HG03095 (cell line): Measurements from ENCODE around the gene NGEF.

ENCODE experiments used
- ATAC-seq: cut with Tn5 transposase; IDR thresholded peaks from one replicate; pipeline ENCODE4 v1.9.1; 2021; ENCODE audit warnings: moderate library complexity; ENCODE audit not compliant: unreplicated experiment

Gene NGEF

GRCh38 chr2:232874677-232875223, 138.3 kb downstream of the NGEF start:
- ATAC-seq: no peak

- ATAC-seq: no peak
Measured at GRCh38 chr2:232873909-232874641, 139.0 kb downstream of the NGEF start.

- ATAC-seq: no peak
Measured at GRCh38 chr2:232873292-232873908, 139.7 kb downstream of the NGEF start.

GRCh38 chr2:232872826-232873225, 140.2 kb downstream of the NGEF start:
- no peak for ATAC-seq

- ATAC-seq: no peak
Measured at GRCh38 chr2:232871835-232872736, 141.0 kb downstream of the NGEF start.

GRCh38 chr2:232871418-232871834, 141.6 kb downstream of the NGEF start:
- ATAC-seq: no peak

GRCh38 chr2:232870766-232871371, 142.2 kb downstream of the NGEF start:
- no peak for ATAC-seq

- ATAC-seq: no peak
Measured at GRCh38 chr2:232870018-232870765, 142.9 kb downstream of the NGEF start, which contains the start of gene SNORC. Gene SNORC (plus strand): TSS chr2:232870264. CDS start chr2:232870342, 78 bp downstream.

GRCh38 chr2:232869138-232870017, 143.7 kb downstream of the NGEF start:
- no peak for ATAC-seq

- no peak for ATAC-seq
Measured at GRCh38 chr2:232866104-232866503, 147.0 kb downstream of the NGEF start.

- no peak for ATAC-seq
Measured at GRCh38 chr2:232865165-232865564, 147.9 kb downstream of the NGEF start.

- no peak for ATAC-seq
Measured at GRCh38 chr2:232863996-232864395, 149.1 kb downstream of the NGEF start.

GRCh38 chr2:232861353-232861752, 151.7 kb downstream of the NGEF start:
- no peak for ATAC-seq

- no peak for ATAC-seq
Measured at GRCh38 chr2:232860593-232861241, 152.3 kb downstream of the NGEF start.

- no peak for ATAC-seq
Measured at GRCh38 chr2:232859385-232859916, 153.6 kb downstream of the NGEF start.

- ATAC-seq: no peak
Measured at GRCh38 chr2:232857158-232857563, 155.9 kb downstream of the NGEF start.

GRCh38 chr2:232854082-232854481, 159.0 kb downstream of the NGEF start:
- ATAC-seq: no peak

GRCh38 chr2:232852676-232853075, 160.4 kb downstream of the NGEF start:
- ATAC-seq: no peak
